Thoracic aorta (tissue), 2 donors: ENCODE data around the gene PRM1. TPM values are rescaled to one million over a fixed set of nuclear protein-coding genes. Genes with fewer than 3 reads are reported as not detected.

ENCODE experiments used
- ATAC-seq: fragments of 150-250 bp; one replicate; pipeline ENCODE4 v1.8.0; 2017; ENCODE audit warnings: low read depth; ENCODE audit not compliant: insufficient number of reproducible peaks, low FRiP score
- DNase-seq: peaks from one replicate; pipeline ENCODE4 v3.0.0-alpha.2; 2020; ENCODE audit warnings: low spot score
- H3K27ac ChIP-seq, 2 donors: fragments of 200-600 bp; sonication (generic); 1 replicate in 1 of 2; 2 replicates in 1 of 2; pipeline ENCODE4 v1.5.1; 2016; ENCODE audit warnings: mild to moderate bottlenecking in 2 of 2, moderate library complexity in 2 of 2
- H3K27me3 ChIP-seq: fragments of 200-600 bp; sonication (generic); replicated peaks from 2 replicates; pipeline ENCODE4 v1.6.0; 2016; ENCODE audit warnings: mild to moderate bottlenecking; ENCODE audit not compliant: insufficient read depth
- H3K36me3 ChIP-seq: fragments of 200-600 bp; sonication (generic); one replicate; pipeline ENCODE4 v1.5.1; 2016
- H3K4me1 ChIP-seq, 2 donors: fragments of 200-600 bp; sonication (generic); 1 replicate in 1 of 2; 2 replicates in 1 of 2; pipeline versions ENCODE4 v1.5.1 to v1.6.0; 2016; ENCODE audit warnings: low read depth in 2 of 2, mild to moderate bottlenecking in 1 of 2; ENCODE audit not compliant: control insufficient read depth in 1 of 2
- H3K4me3 ChIP-seq: fragments of 200-600 bp; sonication (generic); 2 replicates; pipeline ENCODE4 v1.5.1; 2016; ENCODE audit warnings: mild to moderate bottlenecking
- H3K9me3 ChIP-seq: fragments of 200-600 bp; sonication (generic); 2 replicates; pipeline ENCODE4 v1.5.1; 2016
- CTCF ChIP-seq: fragments of 200-600 bp; sonication (generic); IDR thresholded peaks from one replicate; pipeline ENCODE4 v1.5.1; 2019; ENCODE audit warnings: antibody characterized with exemption
- total RNA-seq, 2 donors: library from RNA; depleted of rRNA; stranded (reverse); fragments of >200 nt; gene quantifications; one replicate each; pipeline versions ENCODE4 v1.1.0 to v1.2.3, GENCODE V29; 2016

The PRM1 gene
- total RNA-seq, 2 donors from 2014 or later: not detected

- no peaks in the 10 kb centered on the region for H3K9me3 ChIP-seq
- H3K4me1 ChIP-seq: peaks cover 5 to 23% of the 10 kb centered on the region in 2 donors
- H3K4me3 ChIP-seq: no peak overlapping the region
- TF ChIP-seq CTCF: no peak
- H3K27me3 ChIP-seq: no peaks in the 10 kb centered on the region
- H3K36me3 ChIP-seq: no peaks in the 10 kb centered on the region
- H3K27ac ChIP-seq: no peak overlapping the region
- no peak for ATAC-seq
- DNase-seq: no peak
These were observed 44.5 kb downstream of the PRM1 start for GRCh38 chr16:11236461-11237254.

GRCh38 chr16:11235703-11235991 is 45.5 kb downstream of the PRM1 start:
- ATAC-seq: no peak
- Histone ChIP-seq H3K36me3 (no peaks in the 10 kb centered on the region), H3K27me3 (no peaks in the 10 kb centered on the region), H3K4me3 (no peak overlapping the region), H3K9me3 (no peaks in the 10 kb centered on the region), H3K27ac (no peak overlapping the region), H3K4me1 (peaks cover 5 to 16% of the 10 kb centered on the region in 2 donors)
- no peak for TF ChIP-seq CTCF
- no peak for DNase-seq

- no peak for TF ChIP-seq CTCF
- H3K27me3 ChIP-seq: no peaks in the 10 kb centered on the region
- H3K4me1 ChIP-seq: peaks cover 5 to 11% of the 10 kb centered on the region in 2 donors
- no peak overlapping the region for H3K4me3 ChIP-seq
- H3K27ac ChIP-seq: no peak overlapping the region
- no peak for DNase-seq
- H3K36me3 ChIP-seq: no peaks in the 10 kb centered on the region
- ATAC-seq: no peak
- no peaks in the 10 kb centered on the region for H3K9me3 ChIP-seq
These were observed 46.0 kb downstream of the PRM1 start for GRCh38 chr16:11234884-11235702.

GRCh38 chr16:11233727-11234376 is 47.3 kb downstream of the PRM1 start:
- H3K27ac ChIP-seq: no peak overlapping the region
- H3K9me3 ChIP-seq: no peaks in the 10 kb centered on the region
- no peak for TF ChIP-seq CTCF
- H3K36me3 ChIP-seq: no peaks in the 10 kb centered on the region
- H3K4me1 ChIP-seq: peaks cover 5 to 11% of the 10 kb centered on the region in 2 donors
- no peaks in the 10 kb centered on the region for H3K27me3 ChIP-seq
- ATAC-seq: no peak
- no peak for DNase-seq
- no peak overlapping the region for H3K4me3 ChIP-seq
